ENCODE data around the gene CXCL10.

GRCh38 chr4:76036855-76037254 lies 13.6 kb upstream of the CXCL10 start:
- no peak for TF ChIP-seq SIN3A (IDR thresholded peaks at IDR 0.05; ENCODE audit: borderline replicate concordance, insufficient read depth, low read length)
- no peak for TF ChIP-seq TAF1 (IDR thresholded peaks at IDR 0.05; ENCODE audit: borderline replicate concordance, insufficient read depth, low read length)
- no peak for TF ChIP-seq REST (IDR thresholded peaks at IDR 0.05; ENCODE audit: insufficient read depth in 1 of 2, low read depth in 2 of 2, low read length in 2 of 2)
- TF ChIP-seq POLR2AphosphoS5 (IDR thresholded peaks at IDR 0.05; ENCODE audit: low read depth, low read length) = no peak
